GM18907 (cell line): ENCODE results near the gene ADAMTSL1.

Experiments
- ATAC-seq: cut with Tn5 transposase; IDR thresholded peaks from one replicate; pipeline ENCODE4 v1.9.1; 2021; ENCODE audit warnings: mild to moderate bottlenecking, moderate library complexity; ENCODE audit not compliant: unreplicated experiment

Gene ADAMTSL1

GRCh38 chr9:18723366-18723765, 249.4 kb downstream of the ADAMTSL1 start:
- ATAC-seq = no peak

DNA sequence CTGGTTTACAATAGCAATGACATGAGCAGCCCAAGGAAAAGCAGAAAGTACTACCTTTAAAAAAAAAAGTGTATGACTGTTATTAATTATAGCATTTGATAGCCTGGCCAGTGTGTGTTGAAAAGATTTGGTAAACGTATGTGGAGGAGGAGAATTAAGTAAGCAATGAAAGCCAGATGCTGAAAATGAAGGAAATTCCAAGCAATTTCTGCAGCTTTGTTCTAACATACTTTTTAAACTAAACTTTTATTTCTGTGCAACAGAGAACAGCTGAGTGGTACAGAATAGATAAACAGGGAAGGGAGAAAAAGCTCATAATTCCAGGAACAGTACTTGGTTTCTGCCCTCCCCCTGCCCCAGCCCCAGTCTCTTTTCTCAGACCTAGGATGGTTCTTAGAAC, 252.6 kb downstream of the ADAMTSL1 start:
- no peak for ATAC-seq

GRCh38 chr9:18727904-18728303, 254.0 kb downstream of the ADAMTSL1 start:
- no peak for ATAC-seq

GRCh38 chr9:18728642-18729041, 254.7 kb downstream of the ADAMTSL1 start:
- no peak for ATAC-seq

DNA sequence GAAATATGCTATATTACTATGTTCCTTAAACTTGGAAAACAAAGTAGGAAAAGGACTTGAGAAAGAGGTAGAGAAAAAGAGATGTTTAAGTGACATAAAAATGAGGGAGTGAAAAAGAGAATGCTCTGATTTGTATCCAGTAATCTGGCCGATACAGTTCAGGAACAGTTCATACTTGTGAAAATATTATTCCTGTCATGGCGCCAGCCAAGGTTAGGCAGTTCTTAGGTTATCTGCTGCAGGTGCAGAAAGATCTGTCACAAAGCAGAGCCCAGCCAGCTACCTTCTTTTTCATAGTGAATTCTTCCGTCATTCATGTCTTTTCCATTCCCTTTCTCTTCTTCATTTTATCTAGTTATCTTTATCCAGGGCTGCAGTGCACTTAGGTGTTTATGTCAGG, 256.3 kb downstream of the ADAMTSL1 start:
- no peak for ATAC-seq

- no peak for ATAC-seq
Measured at GRCh38 chr9:18739127-18739526, 265.2 kb downstream of the ADAMTSL1 start.

DNA sequence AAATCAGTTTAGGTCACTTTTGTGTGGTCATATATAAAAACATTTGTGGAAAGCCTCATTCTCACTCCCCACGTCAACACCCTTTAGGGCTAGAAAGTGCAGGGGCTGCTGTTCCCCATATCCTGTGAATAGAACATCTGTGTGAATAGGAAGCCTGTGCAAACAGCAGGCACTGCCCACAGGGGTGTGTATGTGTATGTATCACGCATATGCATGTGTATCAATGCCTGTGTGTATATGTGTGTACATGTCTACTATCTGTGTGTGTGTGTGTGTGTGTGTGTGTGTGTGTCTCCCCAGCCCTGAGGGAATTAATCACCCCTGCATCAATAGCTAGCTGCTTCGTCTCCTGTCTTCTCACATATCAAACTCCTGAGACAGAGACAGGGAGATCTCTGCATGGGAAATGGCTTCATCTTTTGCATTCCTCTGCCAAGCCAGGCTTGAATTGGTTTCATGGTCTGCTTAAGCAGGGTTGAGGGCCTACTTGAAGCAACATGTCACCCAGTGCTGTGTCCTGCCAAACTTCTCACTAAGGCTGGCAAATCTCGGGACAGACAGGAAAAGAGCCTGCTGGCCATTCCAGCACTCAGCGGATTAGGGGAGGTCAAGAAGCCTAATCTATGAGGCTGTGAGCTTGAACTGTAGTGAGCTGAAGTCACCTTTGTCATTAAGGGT, 265.8 kb downstream of the ADAMTSL1 start:
- no peak for ATAC-seq

GRCh38 chr9:18741359-18741758, 267.4 kb downstream of the ADAMTSL1 start:
- ATAC-seq = no peak

DNA sequence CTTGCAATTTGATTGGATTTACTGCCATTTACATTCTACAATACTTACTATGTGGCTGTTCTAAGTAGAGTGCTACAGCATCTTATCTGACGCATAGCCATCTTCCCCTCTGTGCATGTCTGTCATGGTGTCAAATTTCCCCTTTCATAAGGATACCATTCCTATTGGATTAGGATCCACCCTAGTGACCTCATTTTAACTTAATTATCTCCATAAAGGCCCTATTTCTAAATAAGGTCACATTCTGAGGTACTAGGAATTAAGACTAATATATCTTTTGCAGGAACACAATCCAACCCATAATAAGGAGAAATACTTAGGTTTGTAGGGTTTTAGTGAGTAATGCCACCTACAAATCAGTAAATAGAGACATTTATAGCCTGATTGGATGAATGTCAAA, 268.0 kb downstream of the ADAMTSL1 start:
- ATAC-seq = no peak

DNA sequence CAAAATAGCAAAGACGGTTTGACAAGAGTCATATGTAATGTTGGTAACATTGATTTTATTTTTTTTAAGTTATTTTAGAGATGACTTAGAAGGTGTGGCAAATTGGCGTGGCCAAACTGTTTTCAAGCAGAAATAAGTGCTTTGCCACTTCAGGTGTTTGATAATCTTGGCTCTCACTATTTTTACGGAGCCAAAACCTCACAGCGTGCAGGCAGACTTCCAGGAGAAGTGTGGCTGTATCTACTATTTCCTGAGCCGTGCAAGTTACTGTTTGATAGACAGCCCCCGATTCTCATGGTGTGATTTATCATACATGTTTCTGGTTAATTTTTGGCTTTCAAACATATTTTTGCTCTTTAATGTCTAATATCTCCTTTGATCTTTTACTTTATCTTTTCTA, 269.5 kb downstream of the ADAMTSL1 start:
- ATAC-seq = no peak

DNA sequence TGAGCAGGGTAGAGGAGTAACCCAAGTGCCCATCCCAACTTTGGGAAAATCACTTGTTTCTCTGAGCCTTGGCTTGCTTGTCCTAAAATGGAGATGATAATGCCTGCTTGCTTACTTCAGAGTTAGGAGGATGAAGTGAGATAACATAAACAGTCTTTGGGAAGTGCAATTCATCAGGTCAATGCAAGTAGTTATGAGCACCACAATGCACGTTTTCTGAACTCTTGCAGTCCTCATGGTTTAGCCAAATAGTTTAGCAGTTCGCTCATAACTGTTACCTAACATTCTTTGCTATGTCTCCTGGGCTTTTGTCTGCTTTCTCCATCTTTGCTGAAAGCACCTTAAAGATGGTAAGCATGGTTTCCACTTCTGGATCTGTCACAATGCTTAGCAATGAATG, 270.0 kb downstream of the ADAMTSL1 start:
- no peak for ATAC-seq

DNA sequence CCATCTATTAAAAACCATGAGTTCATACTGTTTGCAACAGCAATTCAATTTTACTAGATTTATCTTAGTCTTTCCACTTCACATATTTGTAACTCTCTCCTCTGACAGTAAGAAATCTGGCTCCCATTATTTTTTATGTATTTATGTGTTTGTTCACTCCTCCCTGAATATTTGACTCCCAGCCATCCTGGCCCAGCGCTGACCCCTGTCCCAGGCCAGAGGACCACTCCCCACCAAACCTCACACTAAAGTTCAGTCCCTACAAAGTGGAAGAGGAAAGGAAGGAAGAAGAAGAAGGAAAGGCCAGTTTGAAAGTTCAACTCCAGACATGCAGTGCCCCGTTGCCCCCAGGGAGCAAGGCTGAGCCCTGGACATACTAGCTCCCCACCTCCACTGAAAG, 271.8 kb downstream of the ADAMTSL1 start:
- ATAC-seq = no peak

GRCh38 chr9:18746631-18747030, 272.7 kb downstream of the ADAMTSL1 start:
- ATAC-seq = no peak

DNA sequence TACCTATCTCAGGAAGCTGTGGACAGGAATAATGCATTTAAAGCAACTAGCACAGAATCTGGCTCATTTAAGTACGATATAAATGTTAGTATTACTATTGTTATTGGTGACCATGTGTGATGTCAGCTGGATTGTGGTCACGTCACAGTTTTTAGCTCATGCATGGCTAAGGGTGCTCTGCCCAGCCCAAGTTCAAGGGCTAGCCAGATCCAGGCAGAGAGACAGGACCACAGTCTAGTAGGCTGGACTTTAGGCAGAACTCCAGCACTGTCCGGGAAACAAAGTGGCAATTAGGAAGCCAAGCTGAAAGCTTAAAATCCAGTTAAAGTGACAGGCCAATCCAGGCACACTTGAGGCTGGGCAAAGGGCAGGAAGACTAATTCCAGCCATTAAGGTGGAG, 273.6 kb downstream of the ADAMTSL1 start:
- no peak for ATAC-seq

DNA sequence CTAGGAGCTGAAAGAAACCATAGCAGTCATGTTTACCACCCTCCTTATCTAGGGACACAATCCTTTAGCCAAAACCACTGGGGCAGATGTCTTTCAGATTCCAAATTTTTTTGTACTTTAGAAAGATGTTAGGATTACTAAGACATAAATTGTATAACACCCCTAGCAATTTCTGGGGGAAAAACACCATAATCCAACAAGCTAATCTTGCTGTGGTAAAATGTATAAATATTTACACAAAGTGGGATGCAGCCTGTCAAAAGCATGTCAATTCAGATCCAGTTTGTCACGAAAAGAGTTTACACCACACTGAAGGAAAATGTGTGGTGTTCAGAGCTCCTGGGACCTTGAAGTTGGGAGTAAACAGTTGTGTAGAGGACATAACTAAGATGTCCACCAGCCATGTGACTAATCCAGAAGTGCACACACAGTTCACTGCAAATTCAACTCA, 274.3 kb downstream of the ADAMTSL1 start:
- ATAC-seq = no peak

DNA sequence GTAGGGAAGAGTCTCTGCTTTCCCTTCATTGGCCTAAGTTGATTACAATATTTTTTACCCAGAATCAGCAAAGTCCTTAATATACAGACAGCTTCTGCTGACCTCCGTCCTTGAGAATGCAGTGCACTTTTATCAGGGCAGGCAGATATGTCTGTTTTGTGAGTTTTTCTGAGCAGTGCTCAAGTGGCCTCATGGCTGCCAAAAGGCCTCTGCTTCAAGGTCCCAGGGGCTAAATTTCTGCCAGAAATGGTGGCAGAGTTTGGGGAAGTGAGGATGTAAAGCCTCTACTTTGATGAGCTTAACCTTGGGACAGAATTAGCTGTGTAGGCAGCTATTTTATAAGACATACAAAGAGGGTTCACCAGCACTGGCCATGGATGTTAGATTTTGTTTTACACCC, 275.8 kb downstream of the ADAMTSL1 start:
- ATAC-seq = no peak

DNA sequence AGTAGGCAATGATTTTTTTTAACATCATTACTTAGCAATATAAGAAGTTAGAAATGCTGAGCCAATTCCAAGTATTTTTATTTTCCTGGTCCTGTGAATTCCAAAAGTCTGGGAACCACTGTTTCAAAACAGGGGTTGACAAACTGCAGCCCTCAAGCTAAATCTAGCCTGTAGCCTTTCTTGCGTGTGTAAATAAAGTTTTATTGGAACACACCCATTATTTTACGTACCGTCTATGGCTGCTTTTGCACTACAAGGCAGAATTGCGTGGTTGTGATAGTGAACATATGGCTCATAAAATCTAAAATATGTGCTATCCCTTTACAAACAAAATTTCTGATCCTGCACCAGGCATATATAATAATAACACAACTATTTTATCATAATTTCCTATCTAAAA, 280.0 kb downstream of the ADAMTSL1 start:
- no peak for ATAC-seq

DNA sequence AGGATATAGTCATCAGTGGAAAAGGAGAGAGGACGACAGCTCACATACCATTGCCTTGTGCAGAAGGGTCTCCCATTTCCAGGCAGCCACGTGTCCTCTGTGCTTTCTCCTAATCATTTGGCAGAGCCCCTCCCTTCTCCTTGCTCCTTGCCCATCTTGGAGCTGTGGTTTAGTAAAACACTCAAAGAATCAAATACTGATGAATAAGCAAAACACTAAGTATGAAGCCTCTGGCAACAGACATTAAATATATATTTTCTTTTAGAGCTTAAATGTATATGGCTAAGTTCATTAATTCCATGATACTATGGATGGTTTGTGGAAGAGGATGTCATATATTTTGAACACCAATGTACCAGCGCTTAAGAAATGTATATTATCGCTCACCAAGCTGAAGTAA, 280.6 kb downstream of the ADAMTSL1 start:
- ATAC-seq = no peak

DNA sequence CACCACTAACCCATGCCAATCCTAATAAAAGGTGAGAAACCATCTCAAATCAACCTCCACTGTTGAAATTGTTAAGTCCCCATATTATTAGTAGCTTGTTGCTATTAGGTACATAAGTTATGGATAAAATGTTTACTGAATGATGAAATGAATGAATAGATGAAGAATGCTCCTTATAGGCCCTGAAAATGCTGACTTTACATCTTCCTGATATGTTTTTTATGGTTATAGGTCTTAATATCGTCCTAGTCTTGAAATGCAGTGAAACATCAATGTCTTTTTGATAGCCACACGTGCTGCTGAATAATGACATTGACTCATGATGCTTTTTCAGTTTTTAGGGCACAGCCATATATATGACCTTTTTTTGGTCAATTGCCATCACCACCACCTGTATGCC, 281.3 kb downstream of the ADAMTSL1 start:
- no peak for ATAC-seq

GRCh38 chr9:18756712-18757125, 282.8 kb downstream of the ADAMTSL1 start:
- no peak for ATAC-seq

DNA sequence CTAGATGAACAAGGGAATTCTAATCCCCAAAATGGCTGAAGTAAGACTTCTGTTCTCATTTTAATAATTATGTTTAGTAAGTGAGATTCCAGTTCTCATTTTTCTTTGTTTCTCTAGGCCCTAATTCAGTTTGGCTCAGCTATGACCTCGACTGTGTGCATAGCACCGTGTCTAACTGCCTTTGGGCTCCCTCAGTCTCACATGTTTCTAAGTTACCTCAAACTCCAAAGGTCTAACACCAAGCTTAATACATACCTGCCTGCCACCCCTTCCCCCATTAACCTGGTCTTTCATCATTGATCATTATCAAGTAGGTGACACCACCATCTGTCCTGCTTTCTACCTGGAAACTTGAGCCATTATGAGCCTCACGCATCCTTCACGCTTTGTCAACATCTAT, 285.9 kb downstream of the ADAMTSL1 start:
- ATAC-seq = no peak

GRCh38 chr9:18761742-18762300, 287.9 kb downstream of the ADAMTSL1 start:
- no peak for ATAC-seq

DNA sequence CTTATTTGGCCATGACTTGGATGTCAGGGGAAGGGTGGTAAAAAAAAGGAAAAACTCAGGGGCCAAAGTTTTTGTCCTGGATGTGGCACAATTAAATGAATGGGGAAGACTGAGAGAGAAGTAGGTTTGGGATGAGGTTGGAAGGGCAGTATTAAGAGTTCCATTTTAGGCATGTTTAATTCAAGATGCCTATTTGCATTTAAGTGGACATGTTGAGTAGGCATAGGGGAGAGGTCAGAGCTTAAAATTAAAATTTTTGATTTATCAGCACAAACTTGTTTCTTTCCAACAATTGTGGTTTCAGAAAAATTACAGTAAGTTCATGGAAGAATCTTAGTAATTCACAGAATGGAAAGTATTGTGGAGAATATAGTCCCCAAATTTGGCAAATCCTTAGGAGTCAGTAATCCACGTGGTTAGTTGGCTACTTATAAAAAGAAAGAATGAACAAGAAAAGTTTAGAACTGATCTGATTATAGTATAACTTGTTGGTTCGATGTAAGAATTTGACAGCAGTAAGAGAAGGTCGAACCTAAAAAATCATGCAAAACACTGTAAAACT, 293.1 kb downstream of the ADAMTSL1 start:
- no peak for ATAC-seq
